GM18502 (cell line): ENCODE data around the gene FAF1.

Experiments used
- ATAC-seq: cut with Tn5 transposase; IDR thresholded peaks from one replicate; pipeline ENCODE4 v1.9.1; 2021; ENCODE audit warnings: mild to moderate bottlenecking; ENCODE audit not compliant: unreplicated experiment, poor library complexity

Gene FAF1

GRCh38 chr1:50527249-50527986 is 432.6 kb downstream of the FAF1 start:
- ATAC-seq, result no peak

GRCh38 chr1:50526431-50526830 is 433.6 kb downstream of the FAF1 start:
- no peak for ATAC-seq

- ATAC-seq, result no peak
Observed at GRCh38 chr1:50523548-50523947, 436.5 kb downstream of the FAF1 start.

- no peak for ATAC-seq
Observed at GRCh38 chr1:50522691-50523342, 437.2 kb downstream of the FAF1 start.

GRCh38 chr1:50521703-50522102 is 438.4 kb downstream of the FAF1 start:
- no peak for ATAC-seq

GRCh38 chr1:50517488-50517887 is 442.6 kb downstream of the FAF1 start:
- ATAC-seq, result no peak

GRCh38 chr1:50516056-50516455 is 444.0 kb downstream of the FAF1 start:
- no peak for ATAC-seq

GRCh38 chr1:50508040-50508586 is 452.0 kb downstream of the FAF1 start:
- ATAC-seq, result no peak

GRCh38 chr1:50505427-50505826 is 454.6 kb downstream of the FAF1 start:
- ATAC-seq, result no peak

GRCh38 chr1:50503515-50503914 is 456.6 kb downstream of the FAF1 start:
- ATAC-seq, result no peak

- ATAC-seq, result no peak
Observed at GRCh38 chr1:50502147-50502546, 457.9 kb downstream of the FAF1 start.

GRCh38 chr1:50497007-50497406 is 463.1 kb downstream of the FAF1 start:
- ATAC-seq, result no peak

GRCh38 chr1:50493710-50494109 is 466.4 kb downstream of the FAF1 start:
- ATAC-seq, result no peak

GRCh38 chr1:50492142-50492541 is 467.9 kb downstream of the FAF1 start:
- no peak for ATAC-seq

GRCh38 chr1:50491142-50491541 is 468.9 kb downstream of the FAF1 start:
- ATAC-seq, result no peak

- ATAC-seq, result no peak
Observed at GRCh38 chr1:50490640-50491039, 469.4 kb downstream of the FAF1 start.

GRCh38 chr1:50488876-50489275 is 471.2 kb downstream of the FAF1 start:
- no peak for ATAC-seq

GRCh38 chr1:50488356-50488755 is 471.7 kb downstream of the FAF1 start:
- ATAC-seq, result no peak

- ATAC-seq, result no peak
Observed at GRCh38 chr1:50487725-50488124, 472.3 kb downstream of the FAF1 start.

- no peak for ATAC-seq
Observed at GRCh38 chr1:50481142-50481736, 478.8 kb downstream of the FAF1 start.

GRCh38 chr1:50476800-50477199 is 483.3 kb downstream of the FAF1 start:
- ATAC-seq, result no peak
